GM12892 (cell line): ENCODE results near the gene FCGR2B.
"Not testable (repeated sequence)": the region's sequence is repeated elsewhere in the genome, so short reads cannot be mapped to it uniquely, and the experiment has no call there.

Experiments used
- POLR2A ChIP-seq: IDR thresholded peaks from 2 replicates; pipeline ENCODE4 v1.6.1; 2011; ENCODE audit warnings: low read depth, low read length, control low read depth
- POLR2AphosphoS5 ChIP-seq: IDR thresholded peaks from 2 replicates; pipeline ENCODE4 v1.6.1; 2011; ENCODE audit warnings: low read depth, low read length, control low read depth
- TAF1 ChIP-seq: IDR thresholded peaks from 2 replicates; pipeline ENCODE4 v1.6.1; 2011; ENCODE audit warnings: low read depth, mild to moderate bottlenecking, control low read depth, low read length, borderline replicate concordance

- TF ChIP-seq POLR2AphosphoS5, POLR2A, TAF1: not testable (repeated sequence)
These were observed 38.3 kb upstream of the FCGR2B start for GRCh38 chr1:161624605-161625004.
